ENCODE measurements around the gene RSF1. TPM values are rescaled to one million over a fixed set of nuclear protein-coding genes. Genes with fewer than 3 reads are reported as not detected.
A peak's percentile ranks its signal among the peaks of the same experiment; 100 is the strongest.

The RSF1 gene
- polyA plus RNA-seq, 1 donor, result 32.1 TPM

DNA sequence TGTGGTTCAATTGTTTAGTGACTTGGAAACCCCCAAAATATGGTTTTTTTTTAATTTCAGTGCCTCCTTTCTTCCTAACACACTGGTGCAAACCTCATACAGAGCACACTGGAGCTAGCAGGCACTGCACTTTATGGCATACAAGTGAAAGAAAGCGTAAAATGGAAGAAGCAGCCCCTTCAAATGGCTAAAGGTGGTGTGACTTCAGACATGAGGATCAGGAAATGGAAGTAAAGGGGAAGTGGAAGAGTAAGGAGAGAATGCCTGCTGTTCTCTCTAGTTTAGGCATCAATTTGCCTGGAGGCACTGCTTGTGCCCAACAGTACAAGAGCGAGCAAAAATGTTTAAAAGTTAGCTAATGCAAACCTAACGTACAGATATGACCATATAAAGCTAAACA is 5.7 kb downstream of the RSF1 start:
- Histone ChIP-seq H3K9me3 (ENCODE audit: control insufficient read depth, low read depth, low read length) (no peaks in the 10 kb centered on the region), H3K27me3 (ENCODE audit: control insufficient read depth, insufficient read depth, low read length) (no peaks in the 10 kb centered on the region), H3K4me1 (ENCODE audit: control insufficient read depth, insufficient read depth, low read length) (no peaks in the 10 kb centered on the region), H3K36me3 (ENCODE audit: control insufficient read depth, insufficient read depth, low read length) (peaks cover 7% of the 10 kb centered on the region), H3K4me3 (ENCODE audit: low read length) (no peak overlapping the region), H3K27ac (ENCODE audit: low read length) (no peak overlapping the region)
- 100% methylated on average over 3 of the region's 3 CpGs for WGBS (ENCODE audit: insufficient coverage, low lambda C conversion rate)
- no peak for DNase-seq

DNA sequence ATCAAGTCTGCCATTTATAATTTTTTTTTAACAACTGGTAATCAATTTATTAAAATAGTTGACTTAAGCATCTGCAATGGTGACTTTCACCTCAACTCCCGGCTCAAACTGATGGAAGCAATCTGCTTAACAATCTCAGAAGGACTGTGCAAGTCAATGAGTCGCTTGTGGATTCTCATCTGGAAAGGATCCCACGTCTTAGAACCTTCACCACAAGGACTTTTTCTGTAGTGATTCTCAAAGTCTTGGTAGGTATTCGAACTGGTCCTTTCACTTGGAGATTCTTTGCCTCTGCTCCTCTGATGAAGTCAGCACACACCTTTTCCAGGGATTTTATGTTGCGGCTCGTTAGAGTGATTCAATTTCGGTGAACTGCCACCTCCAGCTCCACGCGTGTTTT is 7.3 kb downstream of the RSF1 start:
- Histone ChIP-seq H3K36me3 (ENCODE audit: control insufficient read depth, insufficient read depth, low read length) (peaks cover 7% of the 10 kb centered on the region), H3K27me3 (ENCODE audit: control insufficient read depth, insufficient read depth, low read length) (no peaks in the 10 kb centered on the region), H3K4me1 (ENCODE audit: control insufficient read depth, insufficient read depth, low read length) (no peaks in the 10 kb centered on the region), H3K4me3 (ENCODE audit: low read length) (no peak overlapping the region), H3K9me3 (ENCODE audit: control insufficient read depth, low read depth, low read length) (no peaks in the 10 kb centered on the region), H3K27ac (ENCODE audit: low read length) (no peak overlapping the region)
- no peak for DNase-seq
- WGBS (ENCODE audit: insufficient coverage, low lambda C conversion rate), result 94% methylated on average over 2 of the region's 9 CpGs

DNA sequence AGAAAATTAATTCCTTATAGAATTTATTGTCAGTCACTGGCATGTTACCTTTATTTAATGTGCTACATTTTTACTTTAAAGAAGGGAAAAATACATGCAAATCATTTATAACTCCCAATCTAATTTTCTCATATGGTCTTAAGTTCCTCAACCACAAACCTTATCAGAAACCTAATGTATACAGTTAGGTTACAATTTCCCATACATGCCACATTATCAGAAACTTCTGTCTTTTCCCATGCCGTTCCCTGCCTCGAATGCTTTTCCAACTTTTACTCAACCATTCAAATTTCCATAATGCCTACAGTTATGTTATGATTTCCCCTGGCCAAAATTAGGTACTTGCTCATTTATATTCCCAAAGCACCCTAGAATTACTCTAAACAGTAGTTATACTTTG is 13.5 kb downstream of the RSF1 start:
- DNase-seq, result no peak
- Histone ChIP-seq H3K4me3 (ENCODE audit: low read length) (no peak overlapping the region), H3K27me3 (ENCODE audit: control insufficient read depth, insufficient read depth, low read length) (no peaks in the 10 kb centered on the region), H3K36me3 (ENCODE audit: control insufficient read depth, insufficient read depth, low read length) (peaks cover 4% of the 10 kb centered on the region), H3K9me3 (ENCODE audit: control insufficient read depth, low read depth, low read length) (no peaks in the 10 kb centered on the region), H3K4me1 (ENCODE audit: control insufficient read depth, insufficient read depth, low read length) (no peaks in the 10 kb centered on the region), H3K27ac (ENCODE audit: low read length) (no peak overlapping the region)
- no CpG with 5 or more reads among the region's 2 CpGs for WGBS (ENCODE audit: insufficient coverage, low lambda C conversion rate)

DNA sequence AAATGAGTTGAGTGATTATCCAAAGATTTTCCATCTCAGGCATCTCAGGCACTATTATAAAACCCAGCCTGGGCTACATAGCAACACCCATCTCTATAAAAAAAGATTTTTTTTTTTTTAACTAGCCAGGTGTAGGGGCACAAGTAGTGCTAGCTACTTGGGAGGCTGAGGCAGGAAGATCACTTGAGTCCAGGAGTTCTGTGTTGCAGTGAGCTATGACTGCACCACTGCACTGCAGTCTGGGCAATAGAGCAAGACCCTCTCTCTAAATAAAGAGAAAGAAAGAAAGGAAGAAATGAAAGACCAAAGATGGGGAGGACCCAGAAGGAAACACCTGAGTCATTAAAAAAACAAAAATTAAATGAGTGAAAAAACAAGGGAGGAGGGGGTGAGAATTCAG is 14.1 kb downstream of the RSF1 start:
- H3K27ac ChIP-seq (ENCODE audit: low read length), result no peak overlapping the region
- H3K9me3 ChIP-seq (ENCODE audit: control insufficient read depth, low read depth, low read length), result no peaks in the 10 kb centered on the region
- peaks cover 4% of the 10 kb centered on the region for H3K36me3 ChIP-seq (ENCODE audit: control insufficient read depth, insufficient read depth, low read length)
- H3K27me3 ChIP-seq (ENCODE audit: control insufficient read depth, insufficient read depth, low read length), result no peaks in the 10 kb centered on the region
- H3K4me1 ChIP-seq (ENCODE audit: control insufficient read depth, insufficient read depth, low read length), result no peaks in the 10 kb centered on the region
- no peak for DNase-seq
- no peak overlapping the region for H3K4me3 ChIP-seq (ENCODE audit: low read length)

DNA sequence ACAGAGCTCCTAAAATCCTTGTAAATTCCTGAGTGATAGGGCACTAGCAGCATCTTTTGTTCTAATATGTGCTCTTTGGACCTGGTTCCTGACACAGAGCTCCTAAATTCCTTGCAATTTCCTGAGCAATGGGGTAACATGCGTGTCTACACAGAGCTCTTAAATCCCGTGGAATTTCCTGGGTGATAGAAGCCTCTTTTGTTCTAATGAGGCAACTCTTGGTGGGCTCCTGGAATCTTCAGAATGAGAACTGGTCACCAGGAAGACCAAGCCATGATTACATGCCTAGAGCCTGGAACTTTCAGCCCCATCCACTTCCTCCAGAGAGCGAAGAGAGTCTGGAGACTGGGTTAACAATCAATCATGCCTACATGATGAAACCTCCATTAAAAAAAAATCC is 19.0 kb downstream of the RSF1 start:
- Histone ChIP-seq H3K9me3 (ENCODE audit: control insufficient read depth, low read depth, low read length) (no peaks in the 10 kb centered on the region), H3K4me1 (ENCODE audit: control insufficient read depth, insufficient read depth, low read length) (no peaks in the 10 kb centered on the region), H3K27ac (ENCODE audit: low read length) (no peak overlapping the region), H3K36me3 (ENCODE audit: control insufficient read depth, insufficient read depth, low read length) (peaks cover 7% of the 10 kb centered on the region), H3K4me3 (ENCODE audit: low read length) (no peak overlapping the region), H3K27me3 (ENCODE audit: control insufficient read depth, insufficient read depth, low read length) (no peaks in the 10 kb centered on the region)
- WGBS (ENCODE audit: insufficient coverage, low lambda C conversion rate), result no CpG with 5 or more reads among the region's 3 CpGs
- no peak for DNase-seq

DNA sequence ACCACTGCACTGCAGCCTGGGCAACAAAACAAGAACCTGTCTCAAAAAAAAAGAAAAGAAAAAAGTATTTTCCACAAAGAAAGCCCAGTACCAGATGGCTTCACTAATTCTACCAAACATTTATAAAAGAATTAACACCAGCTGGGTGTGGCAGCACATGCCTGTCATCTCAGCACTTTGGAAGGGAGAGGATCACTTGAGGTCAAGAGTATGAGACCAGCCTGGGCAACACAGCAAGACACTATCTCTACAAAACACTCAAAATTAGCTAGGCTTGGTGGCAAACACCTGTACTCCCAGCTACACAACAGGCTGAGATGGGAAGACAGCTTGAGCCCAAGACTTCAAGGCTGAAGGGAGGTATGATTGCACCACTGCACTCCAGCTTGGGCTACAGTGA is 20.1 kb downstream of the RSF1 start:
- H3K27ac ChIP-seq (ENCODE audit: low read length), result no peak overlapping the region
- H3K4me3 ChIP-seq (ENCODE audit: low read length), result no peak overlapping the region
- H3K9me3 ChIP-seq (ENCODE audit: control insufficient read depth, low read depth, low read length), result no peaks in the 10 kb centered on the region
- H3K4me1 ChIP-seq (ENCODE audit: control insufficient read depth, insufficient read depth, low read length), result no peaks in the 10 kb centered on the region
- peaks cover 7% of the 10 kb centered on the region for H3K36me3 ChIP-seq (ENCODE audit: control insufficient read depth, insufficient read depth, low read length)
- no peaks in the 10 kb centered on the region for H3K27me3 ChIP-seq (ENCODE audit: control insufficient read depth, insufficient read depth, low read length)
- DNase-seq, result no peak

DNA sequence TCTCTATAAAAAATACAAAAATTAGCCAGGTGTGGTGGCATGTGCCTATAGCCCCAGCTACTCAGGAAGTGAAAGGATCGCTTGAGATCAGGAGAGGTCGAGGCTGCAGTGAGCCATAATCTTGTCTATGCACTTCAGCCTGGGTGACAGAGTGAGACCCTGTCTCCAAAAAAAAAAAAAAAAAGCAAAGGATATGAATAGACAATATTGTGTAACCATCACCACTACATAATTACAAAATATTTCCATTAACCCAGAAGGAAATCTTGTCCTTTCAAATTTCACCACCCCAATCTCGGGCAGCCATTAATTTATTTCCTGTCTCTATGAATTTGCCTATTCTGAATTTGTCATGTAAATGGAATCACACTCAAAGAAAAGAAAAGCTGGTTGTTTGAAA is 21.2 kb downstream of the RSF1 start:
- Histone ChIP-seq H3K36me3 (ENCODE audit: control insufficient read depth, insufficient read depth, low read length) (peaks cover 5% of the 10 kb centered on the region), H3K9me3 (ENCODE audit: control insufficient read depth, low read depth, low read length) (no peaks in the 10 kb centered on the region), H3K4me1 (ENCODE audit: control insufficient read depth, insufficient read depth, low read length) (no peaks in the 10 kb centered on the region), H3K27me3 (ENCODE audit: control insufficient read depth, insufficient read depth, low read length) (no peaks in the 10 kb centered on the region), H3K27ac (ENCODE audit: low read length) (no peak overlapping the region), H3K4me3 (ENCODE audit: low read length) (no peak overlapping the region)
- DNase-seq, result no peak
- 66% methylated on average over 2 of the region's 3 CpGs for WGBS (ENCODE audit: insufficient coverage, low lambda C conversion rate)

DNA sequence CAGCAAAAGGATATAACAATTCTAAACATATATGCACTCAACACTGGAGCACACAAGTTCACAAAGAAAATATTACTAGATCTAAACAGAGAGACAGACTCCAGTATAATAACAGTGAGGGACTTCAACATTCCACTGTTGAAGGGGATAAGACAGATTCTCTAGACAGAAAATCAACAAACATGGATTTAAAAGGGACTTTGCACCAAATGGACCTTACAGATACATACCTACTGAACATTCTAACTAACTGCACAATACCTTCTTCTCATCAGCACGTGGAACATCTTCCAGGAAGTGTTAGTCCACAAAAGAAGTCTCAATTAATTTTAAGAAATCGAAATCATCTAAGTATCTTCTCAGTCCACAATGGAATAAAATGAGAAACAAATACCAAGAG is 26.6 kb downstream of the RSF1 start:
- DNase-seq, result no peak
- peaks cover 12% of the 10 kb centered on the region for H3K36me3 ChIP-seq (ENCODE audit: control insufficient read depth, insufficient read depth, low read length)
- H3K27me3 ChIP-seq (ENCODE audit: control insufficient read depth, insufficient read depth, low read length), result no peaks in the 10 kb centered on the region
- H3K4me3 ChIP-seq (ENCODE audit: low read length), result no peak overlapping the region
- H3K27ac ChIP-seq (ENCODE audit: low read length), result no peak overlapping the region
- no peaks in the 10 kb centered on the region for H3K4me1 ChIP-seq (ENCODE audit: control insufficient read depth, insufficient read depth, low read length)
- 88% methylated on average over 1 of the region's 2 CpGs for WGBS (ENCODE audit: insufficient coverage, low lambda C conversion rate)
- peaks cover 12% of the 10 kb centered on the region for H3K9me3 ChIP-seq (ENCODE audit: control insufficient read depth, low read depth, low read length)

DNA sequence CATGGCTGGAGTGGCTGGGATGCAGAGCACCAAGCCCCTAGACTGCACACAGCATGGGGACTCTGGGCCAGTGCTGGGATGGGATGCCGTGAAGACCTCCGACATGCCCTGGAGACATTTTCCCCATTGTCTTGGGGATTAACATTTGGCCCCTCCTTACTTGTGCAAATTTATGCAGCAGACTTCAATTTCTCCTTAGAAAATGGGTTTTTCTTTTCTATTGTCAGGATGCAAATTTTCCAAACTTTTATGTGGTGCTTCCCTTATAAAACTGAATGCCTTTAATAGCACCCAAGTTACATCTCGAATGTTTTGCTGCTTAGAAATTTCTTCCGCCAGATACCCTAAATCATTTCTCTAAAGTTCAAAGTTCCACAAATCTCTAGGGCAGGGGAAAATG is 29.2 kb downstream of the RSF1 start:
- Histone ChIP-seq H3K27ac (ENCODE audit: low read length) (no peak overlapping the region), H3K4me1 (ENCODE audit: control insufficient read depth, insufficient read depth, low read length) (no peaks in the 10 kb centered on the region), H3K4me3 (ENCODE audit: low read length) (no peak overlapping the region), H3K36me3 (ENCODE audit: control insufficient read depth, insufficient read depth, low read length) (peaks cover 9% of the 10 kb centered on the region), H3K27me3 (ENCODE audit: control insufficient read depth, insufficient read depth, low read length) (no peaks in the 10 kb centered on the region), H3K9me3 (ENCODE audit: control insufficient read depth, low read depth, low read length) (peaks cover 12% of the 10 kb centered on the region)
- DNase-seq, result no peak
- 100% methylated on average over 1 of the region's 4 CpGs for WGBS (ENCODE audit: insufficient coverage, low lambda C conversion rate)

DNA sequence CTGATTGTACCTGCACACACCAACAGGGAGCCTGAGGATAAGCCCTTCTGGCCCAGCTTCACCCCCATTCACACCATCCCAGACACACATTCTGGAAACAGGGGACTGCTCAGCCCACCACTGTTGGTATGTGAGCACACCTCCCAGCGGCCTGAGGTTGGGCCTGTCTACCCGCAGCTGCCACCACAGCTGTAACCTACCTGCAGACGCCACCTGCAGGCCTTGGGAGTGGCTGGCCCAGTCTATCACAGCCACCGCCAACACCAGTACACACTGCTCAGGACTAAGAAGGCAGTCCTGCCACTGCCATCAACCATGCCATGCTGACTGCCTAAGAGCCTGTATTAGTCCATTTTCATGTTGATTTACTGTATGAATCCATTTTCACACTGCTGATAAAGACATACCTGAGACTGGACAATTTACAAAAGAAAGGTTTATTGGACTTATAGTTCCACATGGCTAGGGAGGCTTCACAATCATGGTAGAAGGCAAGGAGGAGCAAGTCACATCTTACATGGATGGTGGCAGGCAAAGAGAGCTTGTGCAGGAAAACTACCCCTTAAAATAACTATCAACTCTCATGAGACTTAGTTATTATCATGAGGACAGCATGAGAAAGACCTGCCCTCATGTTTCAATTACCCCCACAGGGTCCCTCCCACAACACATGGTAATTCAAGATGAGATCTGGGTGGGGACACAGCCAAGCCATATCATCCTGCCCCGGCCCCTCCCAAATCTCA is 30.6 kb downstream of the RSF1 start:
- H3K9me3 ChIP-seq (ENCODE audit: control insufficient read depth, low read depth, low read length), result peaks cover 12% of the 10 kb centered on the region
- peaks cover 9% of the 10 kb centered on the region for H3K36me3 ChIP-seq (ENCODE audit: control insufficient read depth, insufficient read depth, low read length)
- H3K4me1 ChIP-seq (ENCODE audit: control insufficient read depth, insufficient read depth, low read length), result peaks cover under 1% of the 10 kb centered on the region
- WGBS (ENCODE audit: insufficient coverage, low lambda C conversion rate), result no CpG with 5 or more reads among the region's 5 CpGs
- H3K4me3 ChIP-seq (ENCODE audit: low read length), result no peak overlapping the region
- H3K27me3 ChIP-seq (ENCODE audit: control insufficient read depth, insufficient read depth, low read length), result no peaks in the 10 kb centered on the region
- H3K27ac ChIP-seq (ENCODE audit: low read length), result no peak overlapping the region
- DNase-seq, result peak in 1 of 2 donors; percentile 19

DNA sequence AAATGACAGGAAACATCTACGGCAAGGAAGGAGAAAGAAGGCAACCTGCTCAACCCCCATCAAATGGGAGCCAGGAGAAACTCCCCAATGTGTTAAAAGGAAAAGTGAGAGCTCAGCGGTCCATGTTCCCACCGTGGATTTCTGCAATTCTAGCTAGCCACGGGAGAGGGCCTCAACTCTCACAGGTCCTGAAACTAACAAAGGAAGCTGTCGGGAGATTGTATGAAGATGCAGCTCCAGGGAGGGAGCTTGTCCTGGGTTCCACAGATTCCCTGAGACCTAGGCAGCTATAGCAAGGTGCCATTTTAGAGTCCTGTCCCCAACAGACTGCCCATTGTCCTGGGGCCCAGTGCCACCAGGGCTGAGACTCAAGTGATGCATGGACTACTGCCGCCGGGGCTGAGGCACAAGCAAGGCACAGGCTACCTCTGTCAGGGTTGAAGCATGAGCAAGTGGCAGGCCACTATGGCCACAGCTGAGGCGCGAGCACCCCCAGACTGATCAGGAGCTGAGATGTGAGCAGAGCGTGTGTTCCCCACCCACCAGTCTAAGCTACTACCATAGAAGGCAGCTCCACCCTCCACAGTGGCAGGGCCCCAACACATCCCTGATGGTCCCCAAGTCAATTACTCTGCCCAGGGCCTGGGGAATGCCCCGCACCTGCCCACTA is 31.3 kb downstream of the RSF1 start:
- Histone ChIP-seq H3K4me3 (ENCODE audit: low read length) (no peak overlapping the region), H3K36me3 (ENCODE audit: control insufficient read depth, insufficient read depth, low read length) (peaks cover 9% of the 10 kb centered on the region), H3K27me3 (ENCODE audit: control insufficient read depth, insufficient read depth, low read length) (no peaks in the 10 kb centered on the region), H3K4me1 (ENCODE audit: control insufficient read depth, insufficient read depth, low read length) (peaks cover 3% of the 10 kb centered on the region), H3K27ac (ENCODE audit: low read length) (no peak overlapping the region), H3K9me3 (ENCODE audit: control insufficient read depth, low read depth, low read length) (peaks cover 12% of the 10 kb centered on the region)
- 100% methylated on average over 1 of the region's 11 CpGs for WGBS (ENCODE audit: insufficient coverage, low lambda C conversion rate)
- no peak for DNase-seq
